DOHH2 (cell line): ENCODE results near the gene TOR1AIP2.

ENCODE experiments used
- H3F3A ChIP-seq: fragments of 200-600 bp; sonication (generic), shearing (Covaris generic); 2 replicates; pipeline ENCODE4 v1.6.0; 2016; ENCODE audit warnings: antibody characterized with exemption, mild to moderate bottlenecking; ENCODE audit not compliant: control insufficient read depth, insufficient read depth
- H3K27ac ChIP-seq: fragments of 200-600 bp; sonication (generic); 2 replicates; pipeline ENCODE4 v1.5.1; 2014; ENCODE audit warnings: low read depth, mild to moderate bottlenecking, low read length, moderate library complexity
- H3K27me3 ChIP-seq: fragments of 200-600 bp; sonication (generic); 2 replicates; pipeline ENCODE4 v1.6.1; 2014; ENCODE audit warnings: mild to moderate bottlenecking, low read length, mixed read lengths; ENCODE audit not compliant: control insufficient read depth
- H3K36me3 ChIP-seq: fragments of 200-600 bp; sonication (generic); 2 replicates; pipeline ENCODE4 v1.6.1; 2014; ENCODE audit warnings: mild to moderate bottlenecking, low read length, moderate library complexity, mixed read lengths; ENCODE audit not compliant: control insufficient read depth
- H3K4me1 ChIP-seq: fragments of 200-600 bp; sonication (generic); 2 replicates; pipeline ENCODE4 v1.6.1; 2014; ENCODE audit warnings: mild to moderate bottlenecking, low read length, mixed read lengths; ENCODE audit not compliant: control insufficient read depth
- H3K4me2 ChIP-seq: fragments of 200-600 bp; sonication (generic); 2 replicates; pipeline ENCODE4 v1.6.0; 2014; ENCODE audit warnings: mild to moderate bottlenecking, low read length, moderate library complexity
- H3K4me3 ChIP-seq: fragments of 200-600 bp; sonication (generic); 2 replicates; pipeline ENCODE4 v1.5.1; 2014; ENCODE audit warnings: mild to moderate bottlenecking, low read length, mixed read lengths
- H3K79me2 ChIP-seq: fragments of 200-600 bp; sonication (generic); 2 replicates; pipeline ENCODE4 v1.6.1; 2014; ENCODE audit warnings: mild to moderate bottlenecking, low read length, mixed read lengths; ENCODE audit not compliant: control insufficient read depth
- H3K9me2 ChIP-seq: fragments of 200-600 bp; sonication (generic); replicated peaks from 2 replicates; pipeline ENCODE4 v1.6.1; 2014; ENCODE audit warnings: mild to moderate bottlenecking, low read length, mixed read lengths; ENCODE audit not compliant: control insufficient read depth
- H3K9me3 ChIP-seq: fragments of 200-600 bp; sonication (generic); 2 replicates; pipeline ENCODE4 v1.6.1; 2014; ENCODE audit warnings: antibody characterized with exemption, low read length, mixed read lengths; ENCODE audit not compliant: control insufficient read depth, insufficient read depth
- H4K20me1 ChIP-seq: fragments of 200-600 bp; sonication (generic); 2 replicates; pipeline ENCODE4 v1.6.0; 2014; ENCODE audit warnings: low read depth, mild to moderate bottlenecking, antibody characterized with exemption, low read length, moderate library complexity; ENCODE audit not compliant: control insufficient read depth, insufficient read depth
- EZH2phosphoT487 ChIP-seq: fragments of 200-600 bp; sonication (generic); IDR thresholded peaks from 2 replicates; pipeline ENCODE4 v1.6.1; 2017; ENCODE audit warnings: borderline replicate concordance, mild to moderate bottlenecking, antibody characterized with exemption, low read length, moderate library complexity, mixed read lengths
- TF ChIP-seq, protein P1 (sequence below): fragments of 200-600 bp; sonication (generic); IDR thresholded peaks from one replicate; pipeline ENCODE4 v1.5.1; 2014; ENCODE audit warnings: antibody characterized with exemption, mild to moderate bottlenecking, low read depth, low read length; ENCODE audit not compliant: poor library complexity, severe bottlenecking

The TOR1AIP2 gene

DNA sequence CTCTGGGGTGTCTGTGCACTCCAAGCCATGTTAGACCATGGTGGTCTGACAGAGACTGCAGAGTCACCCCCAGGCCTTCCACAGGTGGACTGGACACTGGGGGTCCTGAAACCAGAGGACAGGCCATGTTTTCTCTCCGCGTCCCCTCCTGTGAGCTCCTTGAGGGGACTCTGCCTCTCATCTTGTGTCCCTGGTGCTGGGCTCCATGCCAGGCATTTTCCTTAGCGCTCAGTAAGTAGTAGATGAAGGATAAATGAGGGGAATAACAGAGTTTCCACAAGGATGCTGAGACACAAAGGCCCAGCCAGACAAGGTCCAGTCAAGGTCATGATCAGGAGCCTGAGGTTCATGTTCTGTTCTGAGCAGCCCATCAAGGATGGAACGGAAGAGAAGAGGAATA, 77.1 kb downstream of the TOR1AIP2 start:
- no peak overlapping the region for H3K27ac ChIP-seq
- no peaks in the 10 kb centered on the region for H3K36me3 ChIP-seq
- TF ChIP-seq EZH2phosphoT487: no peak
- TF ChIP-seq, protein P1, sequence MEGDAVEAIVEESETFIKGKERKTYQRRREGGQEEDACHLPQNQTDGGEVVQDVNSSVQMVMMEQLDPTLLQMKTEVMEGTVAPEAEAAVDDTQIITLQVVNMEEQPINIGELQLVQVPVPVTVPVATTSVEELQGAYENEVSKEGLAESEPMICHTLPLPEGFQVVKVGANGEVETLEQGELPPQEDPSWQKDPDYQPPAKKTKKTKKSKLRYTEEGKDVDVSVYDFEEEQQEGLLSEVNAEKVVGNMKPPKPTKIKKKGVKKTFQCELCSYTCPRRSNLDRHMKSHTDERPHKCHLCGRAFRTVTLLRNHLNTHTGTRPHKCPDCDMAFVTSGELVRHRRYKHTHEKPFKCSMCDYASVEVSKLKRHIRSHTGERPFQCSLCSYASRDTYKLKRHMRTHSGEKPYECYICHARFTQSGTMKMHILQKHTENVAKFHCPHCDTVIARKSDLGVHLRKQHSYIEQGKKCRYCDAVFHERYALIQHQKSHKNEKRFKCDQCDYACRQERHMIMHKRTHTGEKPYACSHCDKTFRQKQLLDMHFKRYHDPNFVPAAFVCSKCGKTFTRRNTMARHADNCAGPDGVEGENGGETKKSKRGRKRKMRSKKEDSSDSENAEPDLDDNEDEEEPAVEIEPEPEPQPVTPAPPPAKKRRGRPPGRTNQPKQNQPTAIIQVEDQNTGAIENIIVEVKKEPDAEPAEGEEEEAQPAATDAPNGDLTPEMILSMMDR: no peak
- H3K4me3 ChIP-seq: no peak overlapping the region
- no peaks in the 10 kb centered on the region for H3K9me2 ChIP-seq
- H4K20me1 ChIP-seq: no peaks in the 10 kb centered on the region
- no peaks in the 10 kb centered on the region for H3K9me3 ChIP-seq
- H3K27me3 ChIP-seq: peaks cover 12% of the 10 kb centered on the region
- no peaks in the 10 kb centered on the region for H3F3A ChIP-seq
- H3K4me1 ChIP-seq: no peaks in the 10 kb centered on the region
- H3K4me2 ChIP-seq: no peak overlapping the region
- no peaks in the 10 kb centered on the region for H3K79me2 ChIP-seq

DNA sequence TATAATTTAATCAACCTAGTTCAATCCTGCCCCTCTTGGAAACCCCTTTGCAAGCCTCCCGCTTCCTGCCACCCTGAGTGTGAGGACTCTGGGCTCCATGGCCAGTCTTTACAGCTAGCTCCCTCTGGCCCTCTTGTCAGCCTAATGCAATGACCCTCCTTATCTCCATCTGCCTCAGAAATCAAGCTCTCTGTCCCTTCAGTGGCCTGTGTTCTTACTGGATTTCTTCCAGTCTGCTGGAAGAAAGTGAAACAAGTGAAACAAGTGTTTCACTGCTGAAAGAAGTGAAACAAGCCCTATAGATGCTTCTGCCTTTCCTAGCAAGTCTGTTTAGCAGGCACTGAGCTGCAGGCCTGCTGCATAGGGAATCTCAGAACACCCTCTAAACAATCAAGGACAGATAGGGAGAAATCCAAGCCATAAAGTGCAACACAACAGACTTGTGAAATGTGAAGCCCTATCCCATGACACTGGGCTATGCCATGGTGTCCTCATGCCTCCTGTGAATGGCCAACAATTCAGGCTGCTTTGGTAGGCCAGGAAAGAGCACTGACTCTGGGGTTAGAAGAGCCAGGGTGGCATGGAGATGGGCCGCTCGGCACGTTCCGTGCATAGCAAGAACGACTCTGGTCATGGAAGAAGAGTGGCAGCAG, 78.6 kb downstream of the TOR1AIP2 start:
- TF ChIP-seq EZH2phosphoT487: no peak
- TF ChIP-seq, protein P1: no peak
- Histone ChIP-seq H3K4me3 (no peak overlapping the region), H3K9me2 (no peaks in the 10 kb centered on the region), H3K9me3 (no peaks in the 10 kb centered on the region), H3K4me1 (no peaks in the 10 kb centered on the region), H4K20me1 (no peaks in the 10 kb centered on the region), H3K27ac (no peak overlapping the region), H3K79me2 (no peaks in the 10 kb centered on the region), H3K4me2 (no peak overlapping the region), H3F3A (no peaks in the 10 kb centered on the region), H3K27me3 (peaks cover 12% of the 10 kb centered on the region), H3K36me3 (no peaks in the 10 kb centered on the region)

DNA sequence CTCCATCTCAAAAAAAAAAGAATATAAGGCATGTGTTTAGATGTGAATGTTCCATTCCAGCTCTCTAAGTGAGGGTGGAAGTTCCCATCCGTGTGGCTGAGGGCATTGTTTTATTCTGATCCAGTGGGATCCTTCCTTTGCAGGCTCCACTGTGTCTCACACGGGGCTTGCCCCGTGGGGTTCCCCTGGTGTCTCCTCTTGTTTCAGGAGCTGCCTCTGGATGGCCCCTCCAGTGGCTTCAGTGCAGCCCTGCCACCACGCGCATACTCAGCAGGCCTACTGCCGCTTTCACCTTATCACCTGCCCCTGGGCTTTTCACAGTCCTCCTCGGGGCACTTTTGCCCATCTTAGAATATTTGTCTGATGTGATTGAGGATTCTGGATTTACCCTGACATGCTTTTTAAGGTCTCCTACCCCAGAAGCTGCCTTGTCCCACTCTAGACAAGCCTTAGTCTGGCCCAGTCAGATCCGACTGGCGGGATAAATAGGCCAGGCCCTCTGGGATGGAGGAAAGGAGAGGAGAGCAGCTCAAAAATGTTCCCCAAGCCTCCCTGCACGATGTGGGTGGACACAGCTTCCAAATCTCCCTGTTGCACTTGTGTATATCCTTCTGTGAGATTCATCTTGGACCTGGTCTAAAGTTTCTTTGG, 79.3 kb downstream of the TOR1AIP2 start:
- Histone ChIP-seq H3K36me3 (no peaks in the 10 kb centered on the region), H3K9me3 (no peaks in the 10 kb centered on the region), H3K79me2 (no peaks in the 10 kb centered on the region), H3K9me2 (no peaks in the 10 kb centered on the region), H3K27me3 (peaks cover 18% of the 10 kb centered on the region), H3F3A (no peaks in the 10 kb centered on the region), H3K4me1 (no peaks in the 10 kb centered on the region), H3K4me2 (no peak overlapping the region), H3K4me3 (no peak overlapping the region), H3K27ac (no peak overlapping the region), H4K20me1 (no peaks in the 10 kb centered on the region)
- TF ChIP-seq, protein P1: no peak
- TF ChIP-seq EZH2phosphoT487: no peak
